ENCODE data around the gene SLC22A14.

The SLC22A14 gene

DNA sequence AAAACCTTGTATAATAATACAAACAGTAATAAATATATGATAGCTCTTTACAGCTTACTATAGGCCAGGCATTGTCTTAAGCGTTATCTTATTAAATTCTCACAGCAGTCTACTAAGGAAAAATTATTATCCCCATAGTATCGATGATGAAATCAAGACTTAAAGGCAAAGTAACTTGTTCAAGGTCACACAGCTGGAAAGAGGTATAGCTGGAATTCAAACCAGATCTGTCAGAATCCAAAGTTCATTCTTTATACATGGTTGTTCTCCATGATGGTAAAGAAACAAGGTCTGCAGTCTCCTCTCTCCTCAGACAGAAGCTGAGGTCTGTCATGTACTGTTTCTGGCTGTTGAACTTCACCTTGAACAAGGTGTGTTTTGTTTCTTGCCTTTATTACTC is 31.9 kb upstream of the SLC22A14 start:
- Histone ChIP-seq H3K4me3 (replicated peaks; ENCODE audit: insufficient read depth, low read length) (no peak overlapping the region), H3K27me3 (ENCODE audit: insufficient read depth, poor library complexity, severe bottlenecking) (no peaks in the 10 kb centered on the region), H3K27ac (replicated peaks) (no peak overlapping the region)
- TF ChIP-seq REST (IDR thresholded peaks at IDR 0.05; ENCODE audit: insufficient replicate concordance, low read depth) (no peak), POLR2AphosphoS5 (IDR thresholded peaks at IDR 0.05; ENCODE audit: low read depth) (no peak), SPI1 (IDR thresholded peaks at IDR 0.05; ENCODE audit: borderline replicate concordance, low read depth) (no peak), GABPA (IDR thresholded peaks at IDR 0.05; ENCODE audit: low read depth) (no peak)
- TF ChIP-seq, protein P1, sequence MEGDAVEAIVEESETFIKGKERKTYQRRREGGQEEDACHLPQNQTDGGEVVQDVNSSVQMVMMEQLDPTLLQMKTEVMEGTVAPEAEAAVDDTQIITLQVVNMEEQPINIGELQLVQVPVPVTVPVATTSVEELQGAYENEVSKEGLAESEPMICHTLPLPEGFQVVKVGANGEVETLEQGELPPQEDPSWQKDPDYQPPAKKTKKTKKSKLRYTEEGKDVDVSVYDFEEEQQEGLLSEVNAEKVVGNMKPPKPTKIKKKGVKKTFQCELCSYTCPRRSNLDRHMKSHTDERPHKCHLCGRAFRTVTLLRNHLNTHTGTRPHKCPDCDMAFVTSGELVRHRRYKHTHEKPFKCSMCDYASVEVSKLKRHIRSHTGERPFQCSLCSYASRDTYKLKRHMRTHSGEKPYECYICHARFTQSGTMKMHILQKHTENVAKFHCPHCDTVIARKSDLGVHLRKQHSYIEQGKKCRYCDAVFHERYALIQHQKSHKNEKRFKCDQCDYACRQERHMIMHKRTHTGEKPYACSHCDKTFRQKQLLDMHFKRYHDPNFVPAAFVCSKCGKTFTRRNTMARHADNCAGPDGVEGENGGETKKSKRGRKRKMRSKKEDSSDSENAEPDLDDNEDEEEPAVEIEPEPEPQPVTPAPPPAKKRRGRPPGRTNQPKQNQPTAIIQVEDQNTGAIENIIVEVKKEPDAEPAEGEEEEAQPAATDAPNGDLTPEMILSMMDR (IDR thresholded peaks at IDR 0.05; ENCODE audit: insufficient read depth, low read length), result no peak
- no peak for DNase-seq (ENCODE audit: low read depth in 1 of 2, low spot score in 1 of 2)

DNA sequence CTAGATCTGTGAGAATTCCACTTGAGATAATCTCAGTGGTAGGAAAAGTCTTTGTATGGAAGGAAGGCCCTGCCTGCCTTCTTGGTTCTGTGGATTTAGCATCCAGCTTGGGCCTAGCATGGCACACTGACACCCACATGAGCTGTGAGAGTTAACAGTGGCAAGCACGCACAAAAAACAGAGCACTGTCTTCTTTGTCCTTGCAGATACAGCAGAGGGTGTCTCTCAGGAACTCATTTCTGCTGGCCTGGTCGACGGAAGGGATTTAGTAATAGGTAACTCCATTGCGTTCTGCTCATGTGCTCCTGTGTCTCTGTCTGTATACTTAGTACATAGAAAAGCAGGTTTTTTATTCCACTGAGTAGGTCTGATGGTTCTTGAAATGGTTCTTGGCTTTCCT is 30.9 kb upstream of the SLC22A14 start:
- no peaks in the 10 kb centered on the region for H3K27me3 ChIP-seq (ENCODE audit: insufficient read depth, poor library complexity, severe bottlenecking)
- no peak for DNase-seq (ENCODE audit: low read depth in 1 of 2, low spot score in 1 of 2)
- no peak overlapping the region for H3K27ac ChIP-seq (replicated peaks)
- TF ChIP-seq GABPA (IDR thresholded peaks at IDR 0.05; ENCODE audit: low read depth) (no peak), POLR2AphosphoS5 (IDR thresholded peaks at IDR 0.05; ENCODE audit: low read depth) (no peak), SPI1 (IDR thresholded peaks at IDR 0.05; ENCODE audit: borderline replicate concordance, low read depth) (no peak), REST (IDR thresholded peaks at IDR 0.05; ENCODE audit: insufficient replicate concordance, low read depth) (no peak)
- TF ChIP-seq, protein P1 (IDR thresholded peaks at IDR 0.05; ENCODE audit: insufficient read depth, low read length), result no peak
- H3K4me3 ChIP-seq (replicated peaks; ENCODE audit: insufficient read depth, low read length), result no peak overlapping the region

DNA sequence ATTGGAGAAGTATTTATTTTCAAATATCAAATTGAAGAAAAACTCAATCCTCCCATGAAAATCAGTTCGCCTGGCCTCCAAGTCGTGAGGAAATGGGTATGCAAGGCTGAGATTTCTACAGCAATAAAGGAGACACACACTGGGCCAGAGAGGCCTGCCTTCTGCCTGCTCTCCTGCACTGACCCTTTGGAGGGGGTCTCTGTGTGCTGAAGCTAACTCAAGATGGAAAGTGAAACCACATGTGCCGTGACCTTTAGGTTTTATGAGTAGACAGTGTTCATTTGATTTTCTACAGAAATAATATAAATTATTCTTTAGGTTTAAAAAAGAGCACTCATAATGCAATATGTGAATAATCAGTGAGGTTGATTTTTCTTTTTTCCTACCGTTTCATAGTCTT is 28.4 kb upstream of the SLC22A14 start:
- Histone ChIP-seq H3K27me3 (ENCODE audit: insufficient read depth, poor library complexity, severe bottlenecking) (no peaks in the 10 kb centered on the region), H3K4me3 (replicated peaks; ENCODE audit: insufficient read depth, low read length) (no peak overlapping the region), H3K27ac (replicated peaks) (no peak overlapping the region)
- TF ChIP-seq REST (IDR thresholded peaks at IDR 0.05; ENCODE audit: insufficient replicate concordance, low read depth), result no peak
- no peak for TF ChIP-seq GABPA (IDR thresholded peaks at IDR 0.05; ENCODE audit: low read depth)
- no peak for TF ChIP-seq POLR2AphosphoS5 (IDR thresholded peaks at IDR 0.05; ENCODE audit: low read depth)
- TF ChIP-seq SPI1 (IDR thresholded peaks at IDR 0.05; ENCODE audit: borderline replicate concordance, low read depth), result no peak
- TF ChIP-seq, protein P1 (IDR thresholded peaks at IDR 0.05; ENCODE audit: insufficient read depth, low read length), result no peak
- no peak for DNase-seq (ENCODE audit: low read depth in 1 of 2, low spot score in 1 of 2)
